HG03457 (cell line): ENCODE data around the gene UBAC2.

Experiments
- ATAC-seq: cut with Tn5 transposase; IDR thresholded peaks from one replicate; pipeline ENCODE4 v1.9.1; 2021; ENCODE audit warnings: moderate number of reproducible peaks; ENCODE audit not compliant: unreplicated experiment

The UBAC2 gene

GRCh38 chr13:99266827-99267226 is 66.2 kb downstream of the UBAC2 start:
- ATAC-seq, result no peak

- ATAC-seq, result no peak
Observed at GRCh38 chr13:99267927-99268326, 67.3 kb downstream of the UBAC2 start.

- no peak for ATAC-seq
Observed at GRCh38 chr13:99268822-99269221, 68.2 kb downstream of the UBAC2 start.

GRCh38 chr13:99269627-99270241 is 69.1 kb downstream of the UBAC2 start:
- ATAC-seq, result no peak

GRCh38 chr13:99270518-99270917 is 69.9 kb downstream of the UBAC2 start:
- no peak for ATAC-seq

- ATAC-seq, result no peak
Observed at GRCh38 chr13:99271249-99271648, 70.6 kb downstream of the UBAC2 start.

- no peak for ATAC-seq
Observed at GRCh38 chr13:99272481-99272880, 71.8 kb downstream of the UBAC2 start.

GRCh38 chr13:99273128-99273527 is 72.5 kb downstream of the UBAC2 start:
- no peak for ATAC-seq

- no peak for ATAC-seq
Observed at GRCh38 chr13:99275093-99275469, 74.4 kb downstream of the UBAC2 start.

- ATAC-seq, result no peak
Observed at GRCh38 chr13:99276706-99277105, 76.1 kb downstream of the UBAC2 start.

- no peak for ATAC-seq
Observed at GRCh38 chr13:99277629-99278028, 77.0 kb downstream of the UBAC2 start.

GRCh38 chr13:99278200-99278599 is 77.5 kb downstream of the UBAC2 start:
- ATAC-seq, result no peak

GRCh38 chr13:99278843-99279242 is 78.2 kb downstream of the UBAC2 start:
- ATAC-seq, result no peak

- no peak for ATAC-seq
Observed at GRCh38 chr13:99279637-99280036, 79.0 kb downstream of the UBAC2 start.

- ATAC-seq, result no peak
Observed at GRCh38 chr13:99280166-99280565, 79.5 kb downstream of the UBAC2 start.

GRCh38 chr13:99281811-99282263 is 81.2 kb downstream of the UBAC2 start:
- ATAC-seq, result peak; percentile 51

- ATAC-seq, result peak; percentile 48
Observed at GRCh38 chr13:99282264-99283231, 81.9 kb downstream of the UBAC2 start.

GRCh38 chr13:99285432-99286182 is 85.0 kb downstream of the UBAC2 start:
- ATAC-seq, result no peak

- no peak for ATAC-seq
Observed at GRCh38 chr13:99287551-99287950, 86.9 kb downstream of the UBAC2 start.

GRCh38 chr13:99288089-99288488 is 87.4 kb downstream of the UBAC2 start:
- ATAC-seq, result peak; percentile 83

- no peak for ATAC-seq
Observed at GRCh38 chr13:99289271-99289670, 88.6 kb downstream of the UBAC2 start.
